ENCODE results near the gene EDN2.

Gene EDN2

GRCh38 chr1:41496080-41497055 lies 11.9 kb upstream of the EDN2 start:
- H3K4me3 ChIP-seq (replicated peaks; ENCODE audit: low read depth, low read length), result peak overlapping the region; percentile 25
- TF ChIP-seq, protein P1, sequence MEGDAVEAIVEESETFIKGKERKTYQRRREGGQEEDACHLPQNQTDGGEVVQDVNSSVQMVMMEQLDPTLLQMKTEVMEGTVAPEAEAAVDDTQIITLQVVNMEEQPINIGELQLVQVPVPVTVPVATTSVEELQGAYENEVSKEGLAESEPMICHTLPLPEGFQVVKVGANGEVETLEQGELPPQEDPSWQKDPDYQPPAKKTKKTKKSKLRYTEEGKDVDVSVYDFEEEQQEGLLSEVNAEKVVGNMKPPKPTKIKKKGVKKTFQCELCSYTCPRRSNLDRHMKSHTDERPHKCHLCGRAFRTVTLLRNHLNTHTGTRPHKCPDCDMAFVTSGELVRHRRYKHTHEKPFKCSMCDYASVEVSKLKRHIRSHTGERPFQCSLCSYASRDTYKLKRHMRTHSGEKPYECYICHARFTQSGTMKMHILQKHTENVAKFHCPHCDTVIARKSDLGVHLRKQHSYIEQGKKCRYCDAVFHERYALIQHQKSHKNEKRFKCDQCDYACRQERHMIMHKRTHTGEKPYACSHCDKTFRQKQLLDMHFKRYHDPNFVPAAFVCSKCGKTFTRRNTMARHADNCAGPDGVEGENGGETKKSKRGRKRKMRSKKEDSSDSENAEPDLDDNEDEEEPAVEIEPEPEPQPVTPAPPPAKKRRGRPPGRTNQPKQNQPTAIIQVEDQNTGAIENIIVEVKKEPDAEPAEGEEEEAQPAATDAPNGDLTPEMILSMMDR (IDR thresholded peaks at IDR 0.05; ENCODE audit: low read length, missing control alignments), result no peak
- peak; percentile 92 for DNase-seq (ENCODE audit: low read depth)

GRCh38 chr1:41495210-41495948 lies 10.9 kb upstream of the EDN2 start:
- H3K4me3 ChIP-seq (replicated peaks; ENCODE audit: low read depth, low read length), result no peak overlapping the region
- TF ChIP-seq, protein P1 (IDR thresholded peaks at IDR 0.05; ENCODE audit: low read length, missing control alignments), result peak; percentile 26
- peak; percentile 31 for DNase-seq (ENCODE audit: low read depth)

GRCh38 chr1:41494351-41495209 lies 10.1 kb upstream of the EDN2 start:
- no peak overlapping the region for H3K4me3 ChIP-seq (replicated peaks; ENCODE audit: low read depth, low read length)
- TF ChIP-seq, protein P1 (IDR thresholded peaks at IDR 0.05; ENCODE audit: low read length, missing control alignments), result no peak
- DNase-seq (ENCODE audit: low read depth), result no peak

- no peak overlapping the region for H3K4me3 ChIP-seq (replicated peaks; ENCODE audit: low read depth, low read length)
- DNase-seq (ENCODE audit: low read depth), result no peak
- TF ChIP-seq, protein P1 (IDR thresholded peaks at IDR 0.05; ENCODE audit: low read length, missing control alignments), result no peak
These were observed 9.3 kb upstream of the EDN2 start for GRCh38 chr1:41493626-41494350.

GRCh38 chr1:41493117-41493536 lies 8.6 kb upstream of the EDN2 start:
- no peak overlapping the region for H3K4me3 ChIP-seq (replicated peaks; ENCODE audit: low read depth, low read length)
- TF ChIP-seq, protein P1 (IDR thresholded peaks at IDR 0.05; ENCODE audit: low read length, missing control alignments), result no peak
- DNase-seq (ENCODE audit: low read depth), result peak; percentile 92
